Ishikawa (cell line): ENCODE measurements around the gene AZIN2.

Experiments used
- CEBPB ChIP-seq: IDR thresholded peaks from 2 replicates; pipeline ENCODE4 v1.6.1; 2012
- CREB1 ChIP-seq: IDR thresholded peaks from 2 replicates; pipeline ENCODE4 v1.6.1; 2012; ENCODE audit warnings: low read depth
- EGR1 ChIP-seq: IDR thresholded peaks from 2 replicates; pipeline ENCODE4 v1.6.1; 2012
- EP300 ChIP-seq: IDR thresholded peaks from 2 replicates; pipeline ENCODE4 v1.6.1; 2012; ENCODE audit warnings: borderline replicate concordance
- FOXM1 ChIP-seq: IDR thresholded peaks from 2 replicates; pipeline ENCODE4 v1.6.1; 2012; ENCODE audit warnings: low read depth, borderline replicate concordance
- MAX ChIP-seq: IDR thresholded peaks from 2 replicates; pipeline ENCODE4 v1.6.1; 2012
- NFIC ChIP-seq: IDR thresholded peaks from 2 replicates; pipeline ENCODE4 v1.6.1; 2012
- RAD21 ChIP-seq: IDR thresholded peaks from 2 replicates; pipeline ENCODE4 v1.6.1; 2012; ENCODE audit warnings: low read depth
- TAF1 ChIP-seq: IDR thresholded peaks from 2 replicates; pipeline ENCODE4 v1.6.1; 2012; ENCODE audit warnings: low read depth, mild to moderate bottlenecking
- TCF12 ChIP-seq: IDR thresholded peaks from 2 replicates; pipeline ENCODE4 v1.6.1; 2012; ENCODE audit warnings: low read depth
- TEAD4 ChIP-seq: IDR thresholded peaks from 2 replicates; pipeline ENCODE4 v1.6.1; 2012
- USF1 ChIP-seq: IDR thresholded peaks from 2 replicates; pipeline ENCODE4 v1.6.1; 2012
- YY1 ChIP-seq: IDR thresholded peaks from 2 replicates; pipeline ENCODE4 v1.6.1; 2012; ENCODE audit warnings: low read depth
- ZBTB7A ChIP-seq: IDR thresholded peaks from 2 replicates; pipeline ENCODE4 v1.6.1; 2012; ENCODE audit warnings: low read depth
- TF ChIP-seq, protein P1 (sequence below): IDR thresholded peaks from 2 replicates; pipeline ENCODE4 v1.6.1; 2012; ENCODE audit warnings: low read depth, mild to moderate bottlenecking

AZIN2 gene

GRCh38 chr1:33047290-33047689, 33.7 kb upstream of the AZIN2 start:
- TF ChIP-seq TCF12: no peak
- no peak for TF ChIP-seq FOXM1
- no peak for TF ChIP-seq CREB1
- no peak for TF ChIP-seq MAX
- TF ChIP-seq, protein P1, sequence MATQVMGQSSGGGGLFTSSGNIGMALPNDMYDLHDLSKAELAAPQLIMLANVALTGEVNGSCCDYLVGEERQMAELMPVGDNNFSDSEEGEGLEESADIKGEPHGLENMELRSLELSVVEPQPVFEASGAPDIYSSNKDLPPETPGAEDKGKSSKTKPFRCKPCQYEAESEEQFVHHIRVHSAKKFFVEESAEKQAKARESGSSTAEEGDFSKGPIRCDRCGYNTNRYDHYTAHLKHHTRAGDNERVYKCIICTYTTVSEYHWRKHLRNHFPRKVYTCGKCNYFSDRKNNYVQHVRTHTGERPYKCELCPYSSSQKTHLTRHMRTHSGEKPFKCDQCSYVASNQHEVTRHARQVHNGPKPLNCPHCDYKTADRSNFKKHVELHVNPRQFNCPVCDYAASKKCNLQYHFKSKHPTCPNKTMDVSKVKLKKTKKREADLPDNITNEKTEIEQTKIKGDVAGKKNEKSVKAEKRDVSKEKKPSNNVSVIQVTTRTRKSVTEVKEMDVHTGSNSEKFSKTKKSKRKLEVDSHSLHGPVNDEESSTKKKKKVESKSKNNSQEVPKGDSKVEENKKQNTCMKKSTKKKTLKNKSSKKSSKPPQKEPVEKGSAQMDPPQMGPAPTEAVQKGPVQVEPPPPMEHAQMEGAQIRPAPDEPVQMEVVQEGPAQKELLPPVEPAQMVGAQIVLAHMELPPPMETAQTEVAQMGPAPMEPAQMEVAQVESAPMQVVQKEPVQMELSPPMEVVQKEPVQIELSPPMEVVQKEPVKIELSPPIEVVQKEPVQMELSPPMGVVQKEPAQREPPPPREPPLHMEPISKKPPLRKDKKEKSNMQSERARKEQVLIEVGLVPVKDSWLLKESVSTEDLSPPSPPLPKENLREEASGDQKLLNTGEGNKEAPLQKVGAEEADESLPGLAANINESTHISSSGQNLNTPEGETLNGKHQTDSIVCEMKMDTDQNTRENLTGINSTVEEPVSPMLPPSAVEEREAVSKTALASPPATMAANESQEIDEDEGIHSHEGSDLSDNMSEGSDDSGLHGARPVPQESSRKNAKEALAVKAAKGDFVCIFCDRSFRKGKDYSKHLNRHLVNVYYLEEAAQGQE: no peak
- TF ChIP-seq ZBTB7A: no peak
- TF ChIP-seq CEBPB: no peak
- no peak for TF ChIP-seq USF1
- no peak for TF ChIP-seq RAD21

DNA sequence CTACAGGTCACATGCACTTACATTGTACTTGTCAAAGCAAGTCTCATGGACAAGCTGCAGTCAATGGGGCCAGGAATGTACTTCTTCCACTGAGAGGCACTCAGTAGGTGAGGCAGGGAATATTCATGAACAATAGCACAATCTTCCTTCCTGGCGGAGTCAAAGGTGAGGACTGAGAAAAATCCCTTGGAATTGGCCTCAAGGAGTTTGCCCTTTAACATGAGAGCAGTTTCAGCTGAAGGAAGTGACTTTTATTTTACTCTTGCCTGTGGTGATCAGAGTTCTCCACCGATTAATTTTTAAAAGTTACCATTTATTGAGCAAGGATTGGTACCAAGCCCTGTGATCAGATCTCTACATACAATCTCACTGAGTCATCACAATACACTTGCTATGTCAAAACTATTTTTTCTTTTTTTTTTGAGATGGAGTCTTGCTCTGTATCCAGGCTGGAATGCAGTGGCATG, 33.1 kb upstream of the AZIN2 start:
- TF ChIP-seq YY1: no peak

- TF ChIP-seq TAF1: no peak
- no peak for TF ChIP-seq EGR1
- no peak for TF ChIP-seq MAX
- no peak for TF ChIP-seq FOXM1
- no peak for TF ChIP-seq YY1
- TF ChIP-seq TEAD4: no peak
- TF ChIP-seq NFIC: no peak
These were observed 32.5 kb upstream of the AZIN2 start for GRCh38 chr1:33048426-33048825.

DNA sequence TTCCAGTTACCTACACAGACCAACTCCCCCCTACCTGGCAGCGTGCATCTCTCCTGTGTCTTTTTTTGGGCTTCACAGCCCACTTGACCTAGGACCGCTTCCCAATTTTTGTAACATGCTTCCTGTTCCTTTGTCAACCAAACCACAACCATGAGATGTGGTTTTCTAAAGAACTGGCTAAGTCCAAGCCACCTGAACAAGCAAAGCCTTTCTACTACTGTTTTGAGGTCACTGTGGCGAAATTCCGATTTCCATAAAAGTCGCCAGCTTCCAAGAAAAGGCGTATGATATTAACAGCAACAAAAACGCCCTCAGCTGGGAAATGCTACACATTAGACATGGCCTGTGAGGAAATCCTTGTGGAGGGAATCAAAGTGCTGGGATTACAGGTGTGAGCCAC, 31.6 kb upstream of the AZIN2 start:
- TF ChIP-seq NFIC: no peak

DNA sequence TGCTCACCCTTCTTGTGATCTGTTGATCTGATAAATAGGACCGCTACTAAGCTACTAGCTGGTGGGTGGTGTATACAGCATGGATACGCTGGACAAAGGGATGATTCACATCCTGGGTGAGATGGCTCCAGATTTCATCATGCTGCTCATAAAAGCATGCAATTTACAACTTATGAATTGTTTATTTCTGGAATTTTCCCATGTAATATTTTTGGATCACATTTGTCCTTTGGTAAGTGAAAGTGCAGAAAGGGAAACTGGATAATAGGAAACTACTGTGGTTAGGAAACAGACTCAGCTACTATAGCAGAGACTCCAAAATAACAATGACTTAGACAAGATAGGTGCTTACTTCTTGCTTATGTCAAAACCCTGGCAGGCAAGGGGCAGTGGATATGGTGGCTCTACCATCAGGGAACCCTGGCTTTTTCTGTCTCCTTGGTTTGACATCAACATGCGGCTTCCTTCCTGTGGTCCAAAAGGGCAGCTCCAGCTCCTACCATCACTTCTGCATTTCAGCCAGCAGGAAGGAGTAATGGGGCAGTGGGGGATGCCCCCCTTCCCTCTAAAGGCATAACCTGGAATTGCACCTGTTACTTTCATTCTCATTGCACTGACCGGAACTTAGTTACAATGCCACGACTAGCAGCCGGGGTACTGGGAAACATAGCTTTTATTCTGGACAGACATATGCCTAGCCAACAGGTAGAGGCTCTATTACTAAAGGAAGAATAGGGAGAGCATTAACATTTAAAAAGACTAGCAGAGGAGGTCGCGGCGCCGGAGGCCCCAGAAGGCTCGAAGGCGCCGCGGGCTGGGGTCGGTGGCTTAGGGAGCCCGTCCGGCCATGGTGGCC, 30.5 kb upstream of the AZIN2 start:
- TF ChIP-seq RAD21 (no peak), EGR1 (no peak), TAF1 (no peak), TEAD4 (no peak), TCF12 (no peak), FOXM1 (no peak), YY1 (no peak), EP300 (no peak), ZBTB7A (no peak), CREB1 (no peak), USF1 (no peak), MAX (no peak)

DNA sequence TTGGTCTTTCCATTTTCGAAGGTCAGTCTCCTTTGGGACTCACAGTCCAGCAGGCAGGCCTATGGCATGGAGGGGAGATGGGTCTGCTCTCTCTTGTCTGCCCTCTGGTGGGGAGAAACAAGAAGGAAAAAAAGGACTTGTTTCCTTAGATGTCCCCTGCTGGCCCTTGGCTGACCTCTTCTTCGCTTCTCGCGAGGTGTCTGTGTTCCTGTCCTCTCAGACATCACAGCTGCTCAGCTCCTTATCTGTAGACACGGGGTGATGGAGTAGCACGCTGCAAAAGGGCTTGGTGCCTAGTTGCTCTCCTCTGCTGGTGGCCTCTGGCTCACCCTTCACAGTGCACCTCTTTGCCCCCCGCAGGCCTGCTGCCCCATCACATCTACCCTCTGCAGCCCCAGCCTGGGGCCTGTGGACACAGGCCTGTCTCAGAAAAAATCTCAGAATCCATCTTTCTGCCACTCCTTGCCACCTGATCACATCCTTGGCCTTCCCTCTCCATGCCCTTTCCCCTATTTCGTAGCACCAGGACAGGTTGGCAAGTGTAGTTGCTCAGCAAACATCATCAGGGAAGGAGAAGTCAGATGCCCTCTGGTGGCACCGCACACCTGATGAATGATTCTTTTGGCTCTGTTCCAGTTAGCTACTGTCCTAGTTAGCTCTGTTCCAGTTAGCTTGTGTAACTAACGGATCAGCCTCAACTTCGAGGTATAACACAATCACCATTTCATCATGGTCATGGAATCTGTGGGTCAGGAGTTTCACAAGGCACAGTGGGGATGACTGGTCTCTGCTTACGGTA, 25.5 kb upstream of the AZIN2 start:
- TF ChIP-seq FOXM1: no peak
- no peak for TF ChIP-seq TCF12
- TF ChIP-seq EGR1: no peak
- TF ChIP-seq CEBPB: no peak
- no peak for TF ChIP-seq USF1
- TF ChIP-seq RAD21: peak; percentile 68
- TF ChIP-seq TAF1: no peak
- no peak for TF ChIP-seq ZBTB7A
- TF ChIP-seq NFIC: peak; percentile 45; the same call in 1 of the 2 replicates

GRCh38 chr1:33056426-33056825, 24.5 kb upstream of the AZIN2 start:
- TF ChIP-seq TEAD4: no peak
- TF ChIP-seq, protein P1: no peak
- TF ChIP-seq NFIC: no peak
